GM19351 (cell line): ENCODE measurements around the gene LCN2.

Source experiments
- ATAC-seq: cut with Tn5 transposase; IDR thresholded peaks from one replicate; pipeline ENCODE4 v1.9.1; 2021; ENCODE audit warnings: mild to moderate bottlenecking, moderate library complexity; ENCODE audit not compliant: unreplicated experiment

LCN2 gene

GRCh38 chr9:128114326-128115186 lies 34.7 kb upstream of the LCN2 start:
- no peak for ATAC-seq

- ATAC-seq: no peak
Measured at GRCh38 chr9:128115187-128116103, 33.8 kb upstream of the LCN2 start.

GRCh38 chr9:128116104-128117083 lies 32.9 kb upstream of the LCN2 start:
- ATAC-seq: no peak

GRCh38 chr9:128117613-128118471 lies 31.4 kb upstream of the LCN2 start:
- peak; percentile 67 for ATAC-seq

- ATAC-seq: no peak
Measured at GRCh38 chr9:128118472-128118857, 30.8 kb upstream of the LCN2 start.

GRCh38 chr9:128118971-128119665 lies 30.1 kb upstream of the LCN2 start:
- no peak for ATAC-seq

GRCh38 chr9:128120061-128120740 lies 29.1 kb upstream of the LCN2 start:
- no peak for ATAC-seq

- ATAC-seq: no peak
Measured at GRCh38 chr9:128120741-128121465, 28.4 kb upstream of the LCN2 start.

- ATAC-seq: no peak
Measured at GRCh38 chr9:128121466-128121810, 27.8 kb upstream of the LCN2 start.

- no peak for ATAC-seq
Measured at GRCh38 chr9:128121924-128122808, 27.1 kb upstream of the LCN2 start.

- ATAC-seq: no peak
Measured at GRCh38 chr9:128122809-128123175, 26.5 kb upstream of the LCN2 start.

GRCh38 chr9:128123451-128124080 lies 25.7 kb upstream of the LCN2 start:
- ATAC-seq: no peak

GRCh38 chr9:128124451-128124850 lies 24.8 kb upstream of the LCN2 start:
- ATAC-seq: no peak

GRCh38 chr9:128124873-128125579 lies 24.2 kb upstream of the LCN2 start:
- no peak for ATAC-seq

- no peak for ATAC-seq
Measured at GRCh38 chr9:128125580-128126354, 23.5 kb upstream of the LCN2 start.
